SK-N-SH (cell line): ENCODE measurements around the gene CPLANE2. TPM values are rescaled to one million over a fixed set of nuclear protein-coding genes. Genes with fewer than 3 reads are reported as not detected.

Experiments
- CTCF ChIA-PET: fragments of 300-600, 350-600 bp; formaldehyde crosslinking; extraction: SDS; loops from one replicate; lab custom pipeline; 2021; lab: Yijun Ruan, JAX
- POLR2A ChIA-PET: fragments of 350-600 bp; sonication (Branson Sonifier 250); formaldehyde crosslinking; extraction: SDS; loops from one replicate; lab custom pipeline; 2020; ENCODE audit warnings: antibody characterized with exemption, inconsistent platforms; lab: Yijun Ruan, JAX
- DNase-seq: peaks from one replicate; pipeline ENCODE4 v3.0.0; 2012
- H2AFZ ChIP-seq: fragments of 200-600 bp; sonication (generic); 2 replicates; pipeline ENCODE4 v1.8.1; 2016; ENCODE audit warnings: antibody characterized with exemption, mild to moderate bottlenecking, low read depth
- H3F3A ChIP-seq: fragments of 200-600 bp; sonication (generic); replicated peaks from 2 replicates; pipeline ENCODE3; 2016; ENCODE audit warnings: antibody characterized with exemption, mild to moderate bottlenecking; ENCODE audit not compliant: insufficient read depth
- H3K27ac ChIP-seq, 2 experiments: fragments of 200-500 bp in 1 of 2; fragments of 200-600 bp in 1 of 2; sonication (Bioruptor generic) in 1 of 2; sonication (generic), shearing (Covaris generic) in 1 of 2; 2 replicates each; pipeline versions ENCODE4 v1.5.1 to v1.6.1; 2014 to 2016; ENCODE audit warnings: low read depth in 2 of 2, inconsistent platforms in 1 of 2, low read length in 1 of 2, mild to moderate bottlenecking in 1 of 2, mixed read lengths in 1 of 2
- H3K27me3 ChIP-seq: fragments of 200-600 bp; sonication (generic), shearing (Covaris generic); 2 replicates; pipeline ENCODE4 v1.6.1; 2016; ENCODE audit warnings: mixed run types; ENCODE audit not compliant: insufficient read depth
- H3K36me3 ChIP-seq, 2 experiments: fragments of 200-500 bp in 1 of 2; fragments of 200-600 bp in 1 of 2; sonication (Bioruptor generic) in 1 of 2; sonication (generic) in 1 of 2; replicated peaks in 1 of 2; 2 replicates each; pipeline versions ENCODE3 to v1.5.1; 2014 to 2016; ENCODE audit warnings: low read length in 1 of 2, mild to moderate bottlenecking in 1 of 2; ENCODE audit not compliant: insufficient read depth in 2 of 2, control insufficient read depth in 1 of 2
- H3K4me1 ChIP-seq, 2 experiments: fragments of 200-500 bp in 1 of 2; fragments of 200-600 bp in 1 of 2; sonication (Bioruptor generic) in 1 of 2; sonication (generic), shearing (Covaris generic) in 1 of 2; 2 replicates each; pipeline versions ENCODE4 v1.5.1 to v1.6.1; 2014 to 2016; ENCODE audit warnings: low read depth in 1 of 2, low read length in 1 of 2, mixed run types in 1 of 2; ENCODE audit not compliant: insufficient read depth in 2 of 2, control insufficient read depth in 1 of 2
- H3K4me2 ChIP-seq: fragments of 200-600 bp; sonication (generic), shearing (Covaris generic); 2 replicates; pipeline ENCODE4 v1.6.1; 2017; ENCODE audit warnings: mixed run types
- H3K4me3 ChIP-seq, 2 experiments: fragments of 200-500 bp in 1 of 2; fragments of 200-600 bp in 1 of 2; sonication (Bioruptor generic) in 1 of 2; sonication (generic), shearing (Covaris generic) in 1 of 2; 2 replicates each; pipeline versions ENCODE4 v1.5.1 to v1.8.1; 2014 to 2016; ENCODE audit warnings: low read depth in 2 of 2, inconsistent platforms in 1 of 2, low read length in 1 of 2, mild to moderate bottlenecking in 1 of 2, mixed read lengths in 1 of 2, moderate library complexity in 1 of 2
- H3K79me2 ChIP-seq: fragments of 200-600 bp; sonication (generic); 2 replicates; pipeline ENCODE4 v1.8.1; 2017; ENCODE audit warnings: mild to moderate bottlenecking; ENCODE audit not compliant: insufficient read depth
- H3K9ac ChIP-seq: fragments of 200-600 bp; sonication (generic); 2 replicates; pipeline ENCODE4 v1.6.1; 2017; ENCODE audit warnings: mixed run types
- H3K9me2 ChIP-seq: fragments of 200-600 bp; sonication (generic); 2 replicates; pipeline ENCODE4 v1.6.1; 2017; ENCODE audit warnings: mixed run types
- H3K9me3 ChIP-seq: fragments of 200-600 bp; sonication (generic); 2 replicates; pipeline ENCODE4 v1.6.1; 2017; ENCODE audit warnings: mixed run types, mild to moderate bottlenecking, moderate library complexity
- H4K20me1 ChIP-seq: fragments of 200-600 bp; sonication (generic); 2 replicates; pipeline ENCODE4 v1.6.1; 2017; ENCODE audit warnings: mild to moderate bottlenecking, mixed run types; ENCODE audit not compliant: insufficient read depth
- CHD2 ChIP-seq: fragments of 150-350 bp; IDR thresholded peaks from 2 replicates; pipeline ENCODE4 v1.6.1; 2018; ENCODE audit warnings: low read length; ENCODE audit not compliant: partially characterized antibody
- EP300 ChIP-seq, 2 experiments: IDR thresholded peaks; 2 replicates each; pipeline versions ENCODE4 v1.4.0 to v1.6.1; 2012; ENCODE audit warnings: borderline replicate concordance in 1 of 2, low read depth in 1 of 2, low read length in 1 of 2
- EZH2phosphoT487 ChIP-seq: fragments of 200-600 bp; sonication (generic); IDR thresholded peaks from 2 replicates; pipeline ENCODE4 v1.6.1; 2017; ENCODE audit warnings: low read depth, mixed run types, mild to moderate bottlenecking, antibody characterized with exemption, moderate library complexity, borderline replicate concordance
- FOXM1 ChIP-seq: IDR thresholded peaks from 2 replicates; pipeline ENCODE4 v1.4.0; 2012; ENCODE audit warnings: low read depth, mild to moderate bottlenecking
- GABPA ChIP-seq: IDR thresholded peaks from 2 replicates; pipeline ENCODE4 v1.4.0; 2012; ENCODE audit warnings: low read depth, mild to moderate bottlenecking
- GATA2 ChIP-seq: sonication (generic); formaldehyde crosslinking; IDR thresholded peaks from 2 replicates; pipeline ENCODE4 v1.5.0; 2020; ENCODE audit warnings: mild to moderate bottlenecking, missing genetic modification reagents
- JUND ChIP-seq: IDR thresholded peaks from 2 replicates; pipeline ENCODE4 v1.4.0; 2012
- MAX ChIP-seq: IDR thresholded peaks from 2 replicates; pipeline ENCODE4 v1.4.0; 2012; ENCODE audit warnings: low read depth
- MEF2A ChIP-seq: IDR thresholded peaks from 2 replicates; pipeline ENCODE4 v1.4.0; 2012; ENCODE audit warnings: low read depth, borderline replicate concordance
- NFIC ChIP-seq: IDR thresholded peaks from 2 replicates; pipeline ENCODE4 v1.4.0; 2012; ENCODE audit warnings: borderline replicate concordance
- NRF1 ChIP-seq: IDR thresholded peaks from 2 replicates; pipeline ENCODE4 v1.6.1; 2012; ENCODE audit warnings: low read depth, mild to moderate bottlenecking, low read length
- RCOR1 ChIP-seq: fragments of 150-350 bp; IDR thresholded peaks from 2 replicates; pipeline ENCODE4 v1.6.1; 2017; ENCODE audit warnings: antibody characterized with exemption, low read length
- REST ChIP-seq: IDR thresholded peaks from 2 replicates; pipeline ENCODE4 v1.6.1; 2012; ENCODE audit warnings: mild to moderate bottlenecking, low read depth, low read length, moderate library complexity
- RXRA ChIP-seq: IDR thresholded peaks from 2 replicates; pipeline ENCODE4 v1.4.0; 2012; ENCODE audit warnings: low read depth, mild to moderate bottlenecking, borderline replicate concordance
- SIN3A ChIP-seq: IDR thresholded peaks from 2 replicates; pipeline ENCODE4 v1.6.1; 2012; ENCODE audit warnings: low read depth, mild to moderate bottlenecking, low read length, moderate library complexity, borderline replicate concordance
- SMC3 ChIP-seq: IDR thresholded peaks from 2 replicates; pipeline ENCODE4 v1.6.1; 2012; ENCODE audit warnings: low read depth, low read length, improper control_type of control experiment
- TAF1 ChIP-seq: IDR thresholded peaks from 2 replicates; pipeline ENCODE4 v1.6.1; 2012; ENCODE audit warnings: low read depth, mild to moderate bottlenecking, low read length, moderate library complexity, borderline replicate concordance
- USF1 ChIP-seq: IDR thresholded peaks from 2 replicates; pipeline ENCODE4 v1.4.0; 2012; ENCODE audit warnings: low read depth, borderline replicate concordance
- YY1 ChIP-seq: IDR thresholded peaks from 2 replicates; pipeline ENCODE4 v1.4.0; 2012; ENCODE audit warnings: low read depth, mild to moderate bottlenecking
- WGBS: methylation state at CpG from one replicate; pipeline ENCODE4 v1.1.6; 2017; ENCODE audit warnings: low lambda C conversion rate; 5-methylcytosine and 5-hydroxymethylcytosine counted together
- polyA plus RNA-seq, 3 experiments: library from polyadenylated mRNA; depleted of rRNA; stranded (reverse); fragments of >200 nt; gene quantifications; 2 replicates each; pipeline ENCODE4 v1.2.3, GENCODE V29; 2012
- TF ChIP-seq, protein P1 (sequence below): fragments of 150-350 bp; IDR thresholded peaks from 2 replicates; pipeline ENCODE4 v1.6.1; 2017; ENCODE audit warnings: antibody characterized with exemption, low read length, low read depth, borderline replicate concordance

Gene CPLANE2
- polyA plus RNA-seq, 1 of the 3 experiments (the other 2 are of a cell fraction), result 8.6 TPM

DNA sequence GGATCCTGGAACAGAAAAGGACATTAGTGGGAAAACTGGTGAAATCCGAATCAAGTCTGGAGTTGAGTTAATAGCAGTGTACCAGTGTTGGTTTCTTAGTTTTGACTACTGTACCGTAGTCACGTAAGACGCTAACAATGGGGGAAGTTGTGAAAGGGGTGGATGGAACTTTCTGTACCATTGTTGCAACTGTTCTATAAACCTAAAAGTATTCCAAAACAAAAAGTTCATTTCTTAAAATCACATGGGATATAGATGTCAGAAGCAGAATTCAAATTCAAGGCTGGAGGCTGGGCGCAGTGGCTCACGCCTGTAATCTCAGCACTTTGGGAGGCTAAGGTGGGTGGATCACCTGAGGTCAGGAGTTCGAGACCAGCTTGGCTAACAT, 41.5 kb downstream of the CPLANE2 start (continued):
- TF ChIP-seq GATA2 (CRISPR knock-in tag) (no peak), RCOR1 (no peak), MAX (no peak)
- TF ChIP-seq, protein P1, sequence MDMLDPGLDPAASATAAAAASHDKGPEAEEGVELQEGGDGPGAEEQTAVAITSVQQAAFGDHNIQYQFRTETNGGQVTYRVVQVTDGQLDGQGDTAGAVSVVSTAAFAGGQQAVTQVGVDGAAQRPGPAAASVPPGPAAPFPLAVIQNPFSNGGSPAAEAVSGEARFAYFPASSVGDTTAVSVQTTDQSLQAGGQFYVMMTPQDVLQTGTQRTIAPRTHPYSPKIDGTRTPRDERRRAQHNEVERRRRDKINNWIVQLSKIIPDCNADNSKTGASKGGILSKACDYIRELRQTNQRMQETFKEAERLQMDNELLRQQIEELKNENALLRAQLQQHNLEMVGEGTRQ, result no peak

DNA sequence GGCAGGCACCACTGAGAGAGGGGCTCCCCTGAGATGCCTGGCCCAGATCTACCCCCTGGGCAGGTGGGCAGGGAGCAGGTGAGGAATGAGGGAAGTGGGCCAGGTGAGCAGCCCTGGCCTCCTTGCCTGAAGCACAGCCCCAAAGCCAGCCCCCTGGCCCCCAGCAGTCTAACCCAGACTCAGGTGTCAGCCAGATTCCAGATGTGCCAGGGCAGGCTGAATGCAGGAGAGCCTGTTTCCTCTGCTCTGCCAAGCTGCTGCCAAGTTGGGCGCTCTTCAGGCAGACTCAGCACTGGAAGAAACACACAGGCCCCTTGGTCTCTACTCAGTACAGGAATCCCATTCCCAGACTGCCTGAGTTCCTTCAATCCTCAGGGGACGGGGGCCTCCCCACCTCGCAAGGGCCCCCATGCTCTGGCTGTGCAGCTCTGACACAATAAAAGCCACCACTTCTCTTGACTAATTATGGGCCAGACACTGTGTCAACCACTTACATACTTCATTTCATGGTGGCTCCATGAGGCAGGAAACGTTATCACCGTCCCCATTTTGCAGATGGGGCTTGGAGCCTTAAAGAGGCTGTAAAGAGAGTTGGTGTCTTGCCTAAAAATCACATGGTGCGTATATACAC, 45.0 kb downstream of the CPLANE2 start:
- no peaks in the 10 kb centered on the region for H3K27me3 ChIP-seq
- peaks cover 11% of the 10 kb centered on the region for H3F3A ChIP-seq
- H3K79me2 ChIP-seq, result no peaks in the 10 kb centered on the region
- H3K4me1 ChIP-seq, result peaks cover 0 to 26% of the 10 kb centered on the region in 2 experiments; a peak in 1 of 4 replicates
- H3K27ac ChIP-seq, result no peak overlapping the region; a peak in 1 of 4 replicates
- no peaks in the 10 kb centered on the region for H3K36me3 ChIP-seq
- ChIA-PET POLR2A (no interaction called here), CTCF (interaction anchor here (1.5 to 15.3 kb wide), 6 partner anchors 9 to 172 kb away, joined by 3 to 513 read pairs (median 26); partner anchors contain the start of gene FAM131C)
- DNase-seq, result no peak
- H2AFZ ChIP-seq, result no peak overlapping the region
- H3K9me2 ChIP-seq, result no peaks in the 10 kb centered on the region
- no peak overlapping the region for H3K9ac ChIP-seq
- no peaks in the 10 kb centered on the region for H3K9me3 ChIP-seq
- H4K20me1 ChIP-seq, result no peaks in the 10 kb centered on the region
- TF ChIP-seq MAX (no peak), SIN3A (no peak), NRF1 (no peak), GABPA (no peak), YY1 (no peak), SMC3 (no peak), NFIC (no peak), CHD2 (no peak), JUND (no peak), FOXM1 (no peak), REST (no peak), RXRA (no peak), EZH2phosphoT487 (no peak), MEF2A (no peak), TAF1 (no peak), USF1 (no peak), EP300 (IDR thresholded peaks at IDR 0.05; ENCODE audit: borderline replicate concordance in 1 of 2, low read depth in 1 of 2, low read length in 1 of 2) (no peak)
- TF ChIP-seq, protein P1, result no peak
- no peak overlapping the region for H3K4me2 ChIP-seq
- WGBS, result 95% methylated on average over 5 of the region's 6 CpGs
- H3K4me3 ChIP-seq, result no peak overlapping the region
